ENCODE results near the gene CYB561D2. TPM values are rescaled to one million over a fixed set of nuclear protein-coding genes. Genes with fewer than 3 reads are reported as not detected.

CYB561D2 gene
- total and polyA plus RNA-seq, 2 of the 13 experiments (the other 11 are each of a cell fraction or from before 2014, with no cell fraction given): 11.1 to 17.2 TPM

DNA sequence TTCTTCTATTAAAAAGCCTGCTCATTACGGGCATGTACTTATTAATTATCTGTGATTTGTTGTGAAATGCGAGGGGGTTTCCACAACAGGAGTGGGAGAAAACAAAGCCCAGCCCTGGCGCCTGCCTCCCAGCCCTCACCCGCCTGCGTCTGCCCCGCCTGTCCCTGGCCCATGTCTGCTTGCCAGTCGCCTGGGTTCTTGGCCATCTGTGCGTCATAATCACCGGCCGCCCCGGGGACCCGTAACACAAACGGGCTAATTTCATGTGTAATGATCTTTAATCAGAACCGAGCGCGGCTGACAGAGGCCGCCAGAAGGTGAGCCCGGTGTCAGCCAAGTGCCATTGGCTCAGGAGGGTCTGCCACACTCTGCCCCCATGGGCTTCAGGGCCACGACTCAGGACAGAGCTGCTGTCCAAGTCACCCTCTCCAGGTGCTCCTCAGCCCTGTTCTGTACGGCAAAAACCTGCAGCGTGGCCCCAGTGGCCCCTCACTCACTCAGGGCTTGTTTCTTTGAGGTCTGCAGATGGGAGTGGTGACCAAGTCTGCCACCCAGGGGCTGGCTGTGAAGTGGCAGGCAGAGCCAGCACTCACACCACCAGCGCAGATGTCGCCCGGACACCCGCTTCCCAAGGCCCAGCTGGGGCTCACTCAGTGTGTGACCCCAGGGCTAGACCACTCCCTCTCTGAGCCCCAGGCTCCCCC is 37.5 kb downstream of the CYB561D2 start (continued):
- TF ChIP-seq, protein P1, sequence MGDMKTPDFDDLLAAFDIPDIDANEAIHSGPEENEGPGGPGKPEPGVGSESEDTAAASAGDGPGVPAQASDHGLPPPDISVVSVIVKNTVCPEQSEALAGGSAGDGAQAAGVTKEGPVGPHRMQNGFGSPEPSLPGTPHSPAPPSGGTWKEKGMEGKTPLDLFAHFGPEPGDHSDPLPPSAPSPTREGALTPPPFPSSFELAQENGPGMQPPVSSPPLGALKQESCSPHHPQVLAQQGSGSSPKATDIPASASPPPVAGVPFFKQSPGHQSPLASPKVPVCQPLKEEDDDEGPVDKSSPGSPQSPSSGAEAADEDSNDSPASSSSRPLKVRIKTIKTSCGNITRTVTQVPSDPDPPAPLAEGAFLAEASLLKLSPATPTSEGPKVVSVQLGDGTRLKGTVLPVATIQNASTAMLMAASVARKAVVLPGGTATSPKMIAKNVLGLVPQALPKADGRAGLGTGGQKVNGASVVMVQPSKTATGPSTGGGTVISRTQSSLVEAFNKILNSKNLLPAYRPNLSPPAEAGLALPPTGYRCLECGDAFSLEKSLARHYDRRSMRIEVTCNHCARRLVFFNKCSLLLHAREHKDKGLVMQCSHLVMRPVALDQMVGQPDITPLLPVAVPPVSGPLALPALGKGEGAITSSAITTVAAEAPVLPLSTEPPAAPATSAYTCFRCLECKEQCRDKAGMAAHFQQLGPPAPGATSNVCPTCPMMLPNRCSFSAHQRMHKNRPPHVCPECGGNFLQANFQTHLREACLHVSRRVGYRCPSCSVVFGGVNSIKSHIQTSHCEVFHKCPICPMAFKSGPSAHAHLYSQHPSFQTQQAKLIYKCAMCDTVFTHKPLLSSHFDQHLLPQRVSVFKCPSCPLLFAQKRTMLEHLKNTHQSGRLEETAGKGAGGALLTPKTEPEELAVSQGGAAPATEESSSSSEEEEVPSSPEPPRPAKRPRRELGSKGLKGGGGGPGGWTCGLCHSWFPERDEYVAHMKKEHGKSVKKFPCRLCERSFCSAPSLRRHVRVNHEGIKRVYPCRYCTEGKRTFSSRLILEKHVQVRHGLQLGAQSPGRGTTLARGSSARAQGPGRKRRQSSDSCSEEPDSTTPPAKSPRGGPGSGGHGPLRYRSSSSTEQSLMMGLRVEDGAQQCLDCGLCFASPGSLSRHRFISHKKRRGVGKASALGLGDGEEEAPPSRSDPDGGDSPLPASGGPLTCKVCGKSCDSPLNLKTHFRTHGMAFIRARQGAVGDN (CRISPR knock-in tag; IDR thresholded peaks at IDR 0.05): 0 out of 2 replicates have a peak, but pooled peaks have one; percentile 14
- no peak for TF ChIP-seq NFATC3 (CRISPR knock-in tag; IDR thresholded peaks at IDR 0.05)
- no peak for TF ChIP-seq ZFP41 (CRISPR knock-in tag; IDR thresholded peaks at IDR 0.05; ENCODE audit: borderline replicate concordance)
- TF ChIP-seq, protein P2, sequence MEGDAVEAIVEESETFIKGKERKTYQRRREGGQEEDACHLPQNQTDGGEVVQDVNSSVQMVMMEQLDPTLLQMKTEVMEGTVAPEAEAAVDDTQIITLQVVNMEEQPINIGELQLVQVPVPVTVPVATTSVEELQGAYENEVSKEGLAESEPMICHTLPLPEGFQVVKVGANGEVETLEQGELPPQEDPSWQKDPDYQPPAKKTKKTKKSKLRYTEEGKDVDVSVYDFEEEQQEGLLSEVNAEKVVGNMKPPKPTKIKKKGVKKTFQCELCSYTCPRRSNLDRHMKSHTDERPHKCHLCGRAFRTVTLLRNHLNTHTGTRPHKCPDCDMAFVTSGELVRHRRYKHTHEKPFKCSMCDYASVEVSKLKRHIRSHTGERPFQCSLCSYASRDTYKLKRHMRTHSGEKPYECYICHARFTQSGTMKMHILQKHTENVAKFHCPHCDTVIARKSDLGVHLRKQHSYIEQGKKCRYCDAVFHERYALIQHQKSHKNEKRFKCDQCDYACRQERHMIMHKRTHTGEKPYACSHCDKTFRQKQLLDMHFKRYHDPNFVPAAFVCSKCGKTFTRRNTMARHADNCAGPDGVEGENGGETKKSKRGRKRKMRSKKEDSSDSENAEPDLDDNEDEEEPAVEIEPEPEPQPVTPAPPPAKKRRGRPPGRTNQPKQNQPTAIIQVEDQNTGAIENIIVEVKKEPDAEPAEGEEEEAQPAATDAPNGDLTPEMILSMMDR (CRISPR knock-in tag; IDR thresholded peaks at IDR 0.05): peak; percentile 73
- no peak for TF ChIP-seq ZNF17 (CRISPR knock-in tag; IDR thresholded peaks at IDR 0.05)
- TF ChIP-seq XRCC5 (optimal IDR thresholded peaks at IDR 0.05; ENCODE audit: low read length): peak; percentile 14
- TF ChIP-seq SAP130 (CRISPR knock-in tag; IDR thresholded peaks at IDR 0.05; ENCODE audit: low read depth): no peak
- TF ChIP-seq RBM22 (optimal IDR thresholded peaks at IDR 0.05; ENCODE audit: low read length): no peak
- TF ChIP-seq, protein P3, sequence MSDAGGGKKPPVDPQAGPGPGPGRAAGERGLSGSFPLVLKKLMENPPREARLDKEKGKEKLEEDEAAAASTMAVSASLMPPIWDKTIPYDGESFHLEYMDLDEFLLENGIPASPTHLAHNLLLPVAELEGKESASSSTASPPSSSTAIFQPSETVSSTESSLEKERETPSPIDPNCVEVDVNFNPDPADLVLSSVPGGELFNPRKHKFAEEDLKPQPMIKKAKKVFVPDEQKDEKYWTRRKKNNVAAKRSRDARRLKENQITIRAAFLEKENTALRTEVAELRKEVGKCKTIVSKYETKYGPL (CRISPR knock-in tag; IDR thresholded peaks at IDR 0.05): no peak
- TF ChIP-seq RAD21 (CRISPR knock-in tag; IDR thresholded peaks at IDR 0.05): peak; percentile 53; the same call in 1 of the 2 replicates
- no peak for TF ChIP-seq KLF16 (CRISPR knock-in tag; IDR thresholded peaks at IDR 0.05)
- TF ChIP-seq, protein P4, sequence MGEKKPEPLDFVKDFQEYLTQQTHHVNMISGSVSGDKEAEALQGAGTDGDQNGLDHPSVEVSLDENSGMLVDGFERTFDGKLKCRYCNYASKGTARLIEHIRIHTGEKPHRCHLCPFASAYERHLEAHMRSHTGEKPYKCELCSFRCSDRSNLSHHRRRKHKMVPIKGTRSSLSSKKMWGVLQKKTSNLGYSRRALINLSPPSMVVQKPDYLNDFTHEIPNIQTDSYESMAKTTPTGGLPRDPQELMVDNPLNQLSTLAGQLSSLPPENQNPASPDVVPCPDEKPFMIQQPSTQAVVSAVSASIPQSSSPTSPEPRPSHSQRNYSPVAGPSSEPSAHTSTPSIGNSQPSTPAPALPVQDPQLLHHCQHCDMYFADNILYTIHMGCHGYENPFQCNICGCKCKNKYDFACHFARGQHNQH (CRISPR knock-in tag; IDR thresholded peaks at IDR 0.05): no peak
- no peak for TF ChIP-seq SRSF4 (IDR thresholded peaks at IDR 0.05; ENCODE audit: low read depth, low read length, poor library complexity, severe bottlenecking)
- no peak for TF ChIP-seq ZNF598 (CRISPR knock-in tag; IDR thresholded peaks at IDR 0.05; ENCODE audit: borderline replicate concordance)
